A172 (cell line): ENCODE measurements around the gene FOXO6. TPM values are rescaled to one million over a fixed set of nuclear protein-coding genes. Genes with fewer than 3 reads are reported as not detected.

Experiments used
- DNase-seq: peaks from one replicate; pipeline ENCODE4 v3.0.0-alpha.2; 2015; ENCODE audit warnings: low spot score
- total RNA-seq: library from RNA; depleted of rRNA; stranded (reverse); fragments of >200 nt; shearing (Covaris generic); gene quantifications from 2 replicates; pipeline ENCODE4 v1.2.3, GENCODE V29; 2014

The FOXO6 gene
- total RNA-seq, 1 experiment from 2014 or later: 0.47 TPM

- DNase-seq: no peak
These were observed 4.7 kb downstream of the FOXO6 start for GRCh38 chr1:41365772-41366454.

- no peak for DNase-seq
These were observed 5.4 kb downstream of the FOXO6 start for GRCh38 chr1:41366455-41367287.

- DNase-seq: no peak
These were observed 6.0 kb downstream of the FOXO6 start for GRCh38 chr1:41367288-41367642.

GRCh38 chr1:41368366-41368765 lies 7.1 kb downstream of the FOXO6 start:
- no peak for DNase-seq

- no peak for DNase-seq
These were observed 7.6 kb downstream of the FOXO6 start for GRCh38 chr1:41368801-41369200.

- DNase-seq: no peak
These were observed 8.3 kb downstream of the FOXO6 start for GRCh38 chr1:41369531-41369930.

GRCh38 chr1:41370225-41370624 lies 9.0 kb downstream of the FOXO6 start:
- no peak for DNase-seq

GRCh38 chr1:41370756-41371420 lies 9.7 kb downstream of the FOXO6 start:
- DNase-seq: no peak

DNA sequence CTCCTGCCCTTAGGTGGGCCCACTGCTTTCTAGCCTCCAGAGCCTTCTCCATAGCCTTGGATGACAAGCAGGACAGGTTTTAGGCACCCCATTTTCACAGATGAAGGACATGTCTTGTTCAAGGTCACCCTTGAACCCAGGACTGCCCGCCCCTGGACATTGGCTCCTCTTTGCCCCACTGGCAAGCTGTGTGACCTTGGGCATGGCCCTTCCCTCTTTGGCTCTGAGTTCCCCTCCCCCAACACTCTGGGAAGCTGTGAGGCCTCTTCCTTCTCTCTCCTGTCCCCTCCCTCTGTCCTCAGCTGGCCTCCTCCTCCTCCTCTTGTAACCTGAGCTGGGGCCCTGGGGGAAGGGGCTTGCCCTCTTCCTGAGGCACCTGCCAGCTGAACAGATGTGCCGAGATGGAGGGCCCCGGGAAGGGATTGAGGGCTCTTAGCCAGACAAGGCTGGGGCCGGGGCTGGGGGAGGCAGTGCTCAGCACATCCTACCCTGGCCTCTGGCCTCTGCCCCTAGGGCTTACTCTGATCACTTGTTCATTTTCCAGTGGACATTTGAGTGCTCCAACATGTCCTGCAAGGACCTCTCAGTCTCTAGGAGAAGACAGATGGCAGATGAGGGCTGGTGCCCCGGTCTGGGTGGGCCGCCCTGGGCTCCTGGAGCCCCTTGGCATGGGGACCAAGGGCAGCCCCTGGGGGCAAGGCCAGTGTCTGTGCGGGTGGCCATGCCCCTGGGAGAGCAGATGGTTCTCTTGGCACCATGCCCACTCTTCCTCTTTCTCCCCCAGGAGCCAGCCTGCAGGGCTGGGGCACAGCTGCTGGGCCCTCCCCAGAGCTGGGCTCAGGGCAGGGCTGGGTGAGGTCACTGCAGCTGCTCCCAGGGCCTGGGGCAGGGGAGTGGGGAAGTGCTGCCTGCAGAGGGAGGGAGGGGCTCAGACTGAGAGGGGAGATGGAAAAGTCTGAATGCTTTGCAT lies 10.7 kb downstream of the FOXO6 start:
- DNase-seq: no peak

GRCh38 chr1:41372600-41372993 lies 11.4 kb downstream of the FOXO6 start:
- no peak for DNase-seq

GRCh38 chr1:41373373-41373772 lies 12.1 kb downstream of the FOXO6 start:
- no peak for DNase-seq

GRCh38 chr1:41374711-41375110 lies 13.5 kb downstream of the FOXO6 start:
- no peak for DNase-seq

GRCh38 chr1:41377397-41377796 lies 16.2 kb downstream of the FOXO6 start:
- DNase-seq: no peak

DNA sequence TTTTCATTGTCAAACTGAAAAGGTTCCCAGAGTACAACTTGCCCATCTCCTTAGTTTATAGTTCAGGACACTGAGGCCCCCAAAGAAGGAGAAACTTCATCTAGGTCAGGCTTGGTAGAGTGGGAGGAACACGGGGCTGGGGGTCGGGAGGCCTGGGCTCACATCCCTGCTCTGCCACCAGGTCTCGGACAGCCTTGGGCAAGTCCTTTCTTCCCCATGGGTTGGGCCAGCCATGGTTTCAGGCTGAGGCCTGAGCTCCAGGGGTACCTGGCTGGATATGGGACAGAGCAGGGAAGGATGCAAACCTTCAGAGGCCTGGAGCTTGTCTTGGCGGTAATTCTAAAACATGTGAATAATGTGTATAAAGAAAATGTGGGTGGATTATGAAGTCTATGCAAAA lies 17.0 kb downstream of the FOXO6 start:
- no peak for DNase-seq

- no peak for DNase-seq
These were observed 17.9 kb downstream of the FOXO6 start for GRCh38 chr1:41378999-41379737.

- no peak for DNase-seq
These were observed 18.5 kb downstream of the FOXO6 start for GRCh38 chr1:41379738-41380130.

GRCh38 chr1:41380195-41380594 lies 19.0 kb downstream of the FOXO6 start:
- no peak for DNase-seq

DNA sequence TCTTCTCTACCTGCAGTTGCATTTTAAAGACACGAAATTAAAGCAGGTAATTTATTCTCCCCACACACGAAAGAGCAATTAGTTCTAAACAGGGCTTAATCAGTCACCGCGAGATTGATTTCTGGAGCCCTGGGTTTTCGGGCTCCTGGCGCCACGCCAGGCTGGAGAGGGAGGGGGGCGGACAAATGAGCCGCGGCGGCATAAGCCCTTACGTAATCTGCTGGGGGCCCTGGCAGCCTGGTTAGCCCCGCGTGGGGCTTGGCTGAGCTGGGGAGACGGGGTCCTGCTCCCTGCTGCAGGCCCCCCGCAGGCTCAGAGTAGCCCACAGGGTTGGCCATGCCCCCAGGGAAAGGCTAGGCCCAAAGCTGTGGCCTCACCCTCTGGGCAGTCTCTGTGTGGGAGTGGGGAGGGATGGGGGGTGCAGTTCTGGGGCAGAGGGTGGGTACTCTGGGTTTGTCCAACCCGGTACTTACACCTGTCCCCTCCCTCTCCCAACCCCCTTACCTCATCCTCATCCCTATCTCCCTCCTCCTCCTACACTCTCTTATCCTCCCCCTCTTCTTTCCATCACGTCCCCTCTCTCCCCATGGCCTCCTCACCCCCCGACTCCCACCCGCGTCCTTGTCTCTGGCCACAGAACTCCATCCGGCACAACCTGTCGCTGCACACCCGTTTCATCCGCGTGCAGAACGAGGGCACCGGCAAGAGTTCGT lies 19.9 kb downstream of the FOXO6 start:
- DNase-seq: no peak

DNA sequence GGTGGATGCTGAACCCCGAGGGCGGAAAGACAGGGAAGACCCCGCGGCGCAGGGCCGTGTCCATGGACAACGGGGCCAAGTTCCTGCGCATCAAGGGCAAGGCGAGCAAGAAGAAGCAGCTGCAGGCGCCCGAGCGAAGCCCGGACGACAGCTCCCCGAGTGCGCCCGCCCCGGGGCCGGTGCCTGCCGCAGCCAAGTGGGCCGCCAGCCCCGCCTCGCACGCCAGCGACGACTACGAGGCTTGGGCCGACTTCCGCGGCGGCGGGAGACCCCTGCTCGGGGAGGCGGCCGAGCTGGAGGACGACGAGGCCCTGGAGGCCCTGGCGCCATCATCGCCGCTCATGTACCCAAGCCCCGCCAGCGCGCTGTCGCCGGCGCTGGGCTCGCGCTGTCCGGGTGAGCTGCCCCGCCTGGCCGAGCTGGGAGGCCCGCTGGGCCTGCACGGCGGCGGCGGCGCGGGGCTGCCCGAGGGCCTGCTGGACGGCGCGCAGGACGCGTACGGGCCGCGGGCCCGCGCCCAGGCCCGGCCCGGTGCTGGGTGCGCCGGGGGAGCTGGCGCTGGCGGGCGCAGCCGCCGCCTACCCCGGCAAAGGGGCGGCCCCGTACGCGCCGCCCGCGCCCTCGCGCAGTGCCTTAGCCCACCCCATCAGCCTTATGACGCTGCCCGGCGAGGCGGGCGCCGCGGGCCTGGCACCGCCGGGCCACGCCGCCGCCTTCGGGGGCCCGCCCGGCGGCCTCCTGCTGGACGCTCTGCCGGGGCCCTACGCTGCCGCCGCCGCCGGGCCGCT lies 20.7 kb downstream of the FOXO6 start:
- DNase-seq: no peak
